Testis (tissue), 3 donors: ENCODE measurements around the gene CNBD2. TPM values are rescaled to one million over a fixed set of nuclear protein-coding genes. Genes with fewer than 3 reads are reported as not detected.
A peak's percentile ranks its signal among the peaks of the same experiment; 100 is the strongest.
"Not testable (repeated sequence)": the region's sequence is repeated elsewhere in the genome, so short reads cannot be mapped to it uniquely, and the experiment has no call there.

Experiments
- DNase-seq: peaks from one replicate; pipeline ENCODE4 v3.0.0-alpha.2; 2019
- H3K27ac ChIP-seq, 2 donors: fragments of 200-600 bp; sonication (generic); one replicate each; pipeline ENCODE4 v1.5.1; 2019
- H3K27me3 ChIP-seq: fragments of 200-600 bp; sonication (generic); one replicate; pipeline ENCODE4 v1.5.1; 2019
- H3K36me3 ChIP-seq: fragments of 200-600 bp; sonication (generic); one replicate; pipeline ENCODE4 v1.5.1; 2017; ENCODE audit warnings: low read depth; ENCODE audit errors: missing control alignments
- H3K4me1 ChIP-seq: fragments of 200-600 bp; sonication (generic); one replicate; pipeline ENCODE4 v1.5.1; 2019
- H3K4me3 ChIP-seq, 2 donors: fragments of 200-600 bp; sonication (generic); one replicate each; pipeline ENCODE4 v1.5.1; 2017 to 2019
- H3K9me3 ChIP-seq: fragments of 200-600 bp; sonication (generic); one replicate; pipeline ENCODE4 v1.5.1; 2017
- POLR2A ChIP-seq: fragments of 450-650 bp; IDR thresholded peaks from one replicate; pipeline ENCODE4 v1.6.1; 2017; ENCODE audit warnings: antibody characterized with exemption, mild to moderate bottlenecking, moderate library complexity
- WGBS, 2 donors: methylation state at CpG; one replicate each; pipeline ENCODE4 v1.1.5; 2018; 5-methylcytosine and 5-hydroxymethylcytosine counted together
- intact Hi-C: fragments of 100-400 bp; cut with DNase I; formaldehyde crosslinking; loops from one replicate; pipeline ENCODE4 v1.15.1; 2023; ENCODE audit warnings: low total_unique reads
- polyA plus RNA-seq: library from polyadenylated mRNA; stranded (reverse); fragments of 350-450 nt; fragmentation: Illumina TruSeq; extraction: RNeasy Lipid Tissue Mini Kit (QIAGEN cat#74804); gene quantifications from one replicate; pipeline ENCODE4 v1.2.3, GENCODE V29; 2014; ENCODE audit warnings: low read depth, low replicate concordance; ENCODE audit not compliant: insufficient read depth
- total RNA-seq, 2 donors: library from RNA; depleted of rRNA; stranded (reverse); fragments of >200 nt; gene quantifications; one replicate each; pipeline ENCODE4 v1.2.3, GENCODE V29; 2016
- TF ChIP-seq, protein P1 (sequence below), 3 experiments: fragments of 450-650 bp in 2 of 3; fragments of 200-600 bp in 1 of 3; sonication (generic) in 1 of 3; IDR thresholded peaks; one replicate each; pipeline ENCODE4 v1.5.1; 2016 to 2019; ENCODE audit warnings: antibody characterized with exemption in 3 of 3, mild to moderate bottlenecking in 2 of 3, moderate library complexity in 1 of 3

CNBD2 gene
- total and polyA plus RNA-seq, 3 donors from 2014 or later: 19.7 to 46.6 (median 28.3) TPM

DNA sequence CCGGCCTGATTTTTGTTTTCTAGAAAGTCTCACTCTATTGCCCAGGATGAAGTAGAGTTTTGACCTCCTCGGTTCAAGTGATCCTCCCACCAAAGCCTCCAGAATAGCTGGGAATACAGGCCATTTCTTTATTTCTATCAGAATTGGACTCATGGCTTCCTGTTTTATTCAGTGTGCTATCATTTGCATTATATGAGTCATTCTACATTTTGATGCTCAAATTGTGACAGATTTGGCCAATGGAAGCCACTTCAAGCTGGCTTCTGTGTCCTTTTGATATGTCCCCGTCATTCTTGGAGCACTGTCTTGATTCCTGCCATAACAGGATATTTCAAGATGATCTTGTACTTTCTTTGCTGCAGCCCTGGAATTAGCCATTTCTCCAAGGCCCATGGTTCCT is 75.1 kb downstream of the CNBD2 start:
- no peak for DNase-seq
- TF ChIP-seq, protein P1, sequence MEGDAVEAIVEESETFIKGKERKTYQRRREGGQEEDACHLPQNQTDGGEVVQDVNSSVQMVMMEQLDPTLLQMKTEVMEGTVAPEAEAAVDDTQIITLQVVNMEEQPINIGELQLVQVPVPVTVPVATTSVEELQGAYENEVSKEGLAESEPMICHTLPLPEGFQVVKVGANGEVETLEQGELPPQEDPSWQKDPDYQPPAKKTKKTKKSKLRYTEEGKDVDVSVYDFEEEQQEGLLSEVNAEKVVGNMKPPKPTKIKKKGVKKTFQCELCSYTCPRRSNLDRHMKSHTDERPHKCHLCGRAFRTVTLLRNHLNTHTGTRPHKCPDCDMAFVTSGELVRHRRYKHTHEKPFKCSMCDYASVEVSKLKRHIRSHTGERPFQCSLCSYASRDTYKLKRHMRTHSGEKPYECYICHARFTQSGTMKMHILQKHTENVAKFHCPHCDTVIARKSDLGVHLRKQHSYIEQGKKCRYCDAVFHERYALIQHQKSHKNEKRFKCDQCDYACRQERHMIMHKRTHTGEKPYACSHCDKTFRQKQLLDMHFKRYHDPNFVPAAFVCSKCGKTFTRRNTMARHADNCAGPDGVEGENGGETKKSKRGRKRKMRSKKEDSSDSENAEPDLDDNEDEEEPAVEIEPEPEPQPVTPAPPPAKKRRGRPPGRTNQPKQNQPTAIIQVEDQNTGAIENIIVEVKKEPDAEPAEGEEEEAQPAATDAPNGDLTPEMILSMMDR (IDR thresholded peaks at IDR 0.05): no peak
- TF ChIP-seq POLR2A: no peak
- peaks cover 8% of the 10 kb centered on the region for H3K4me1 ChIP-seq
- no peak overlapping the region for H3K4me3 ChIP-seq
- intact Hi-C loops: no loop called here
- H3K27me3 ChIP-seq: no peaks in the 10 kb centered on the region
- H3K36me3 ChIP-seq: no peaks in the 10 kb centered on the region
- no peak overlapping the region for H3K27ac ChIP-seq
- H3K9me3 ChIP-seq: no peaks in the 10 kb centered on the region
- 94 to 96% methylated on average over 3 of the region's 3 CpGs for WGBS, 2 donors

DNA sequence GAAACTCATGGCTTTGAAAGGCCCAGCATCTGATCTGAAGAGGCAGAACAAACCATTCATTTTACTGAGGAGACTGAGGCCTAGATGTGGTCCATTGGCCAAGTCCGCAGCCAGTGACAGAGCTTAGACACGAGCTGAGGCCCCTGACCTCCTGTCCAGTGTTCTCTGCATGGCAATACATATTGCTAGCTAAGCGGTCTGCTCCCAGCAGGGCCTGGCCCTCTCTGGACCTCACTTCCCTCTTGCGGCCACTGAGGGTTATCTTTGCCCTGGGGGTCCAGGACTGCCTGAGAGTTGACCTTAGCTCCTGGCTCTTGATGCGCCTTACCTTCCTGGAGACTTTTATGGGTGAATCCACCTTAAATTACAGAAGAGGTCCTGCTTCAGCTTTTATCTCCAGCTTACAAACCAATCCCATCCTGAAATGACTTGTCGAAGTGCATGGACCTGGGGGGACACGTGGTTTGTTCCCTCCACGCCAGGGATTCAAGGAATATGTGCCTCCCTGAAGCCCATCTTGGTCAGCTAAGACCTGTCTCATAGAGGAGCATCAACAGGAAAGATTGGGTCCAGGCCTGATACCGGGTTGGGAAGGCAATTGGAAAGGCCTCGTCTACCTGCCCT is 75.6 kb downstream of the CNBD2 start:
- DNase-seq: no peak
- Histone ChIP-seq H3K36me3 (no peaks in the 10 kb centered on the region), H3K4me3 (no peak overlapping the region), H3K27me3 (no peaks in the 10 kb centered on the region), H3K27ac (no peak overlapping the region), H3K9me3 (no peaks in the 10 kb centered on the region), H3K4me1 (peaks cover 8% of the 10 kb centered on the region)
- intact Hi-C loops: no loop called here
- WGBS, 2 donors: 92 to 98% methylated on average over 8 to 10 of the region's 10 CpGs
- TF ChIP-seq POLR2A: no peak
- TF ChIP-seq, protein P1 (IDR thresholded peaks at IDR 0.05): no peak

DNA sequence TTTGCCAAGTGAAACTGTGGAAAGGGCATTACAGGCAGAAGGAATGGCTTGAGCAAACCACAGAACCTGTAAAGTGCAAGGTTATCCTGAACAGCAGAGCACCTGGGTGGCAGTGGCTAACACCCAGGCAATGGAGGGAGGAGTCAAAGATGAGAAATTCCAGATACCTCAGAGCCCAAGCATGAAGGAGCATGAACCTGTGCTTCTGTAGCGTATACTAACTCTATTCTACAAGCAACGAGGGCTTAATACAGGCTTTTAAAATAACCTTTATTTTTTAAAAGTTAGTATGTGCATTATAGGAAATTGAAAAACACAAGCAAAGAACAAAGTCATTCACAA is 77.0 kb downstream of the CNBD2 start:
- no peak for TF ChIP-seq POLR2A
- TF ChIP-seq, protein P1 (IDR thresholded peaks at IDR 0.05): no peak
- Histone ChIP-seq H3K4me3 (no peak overlapping the region), H3K27ac (no peak overlapping the region), H3K27me3 (no peaks in the 10 kb centered on the region), H3K36me3 (no peaks in the 10 kb centered on the region), H3K9me3 (no peaks in the 10 kb centered on the region), H3K4me1 (peaks cover 8% of the 10 kb centered on the region)
- DNase-seq: no peak
- intact Hi-C loops: no loop called here
- 82 to 86% methylated on average over 2 of the region's 2 CpGs for WGBS, 2 donors

DNA sequence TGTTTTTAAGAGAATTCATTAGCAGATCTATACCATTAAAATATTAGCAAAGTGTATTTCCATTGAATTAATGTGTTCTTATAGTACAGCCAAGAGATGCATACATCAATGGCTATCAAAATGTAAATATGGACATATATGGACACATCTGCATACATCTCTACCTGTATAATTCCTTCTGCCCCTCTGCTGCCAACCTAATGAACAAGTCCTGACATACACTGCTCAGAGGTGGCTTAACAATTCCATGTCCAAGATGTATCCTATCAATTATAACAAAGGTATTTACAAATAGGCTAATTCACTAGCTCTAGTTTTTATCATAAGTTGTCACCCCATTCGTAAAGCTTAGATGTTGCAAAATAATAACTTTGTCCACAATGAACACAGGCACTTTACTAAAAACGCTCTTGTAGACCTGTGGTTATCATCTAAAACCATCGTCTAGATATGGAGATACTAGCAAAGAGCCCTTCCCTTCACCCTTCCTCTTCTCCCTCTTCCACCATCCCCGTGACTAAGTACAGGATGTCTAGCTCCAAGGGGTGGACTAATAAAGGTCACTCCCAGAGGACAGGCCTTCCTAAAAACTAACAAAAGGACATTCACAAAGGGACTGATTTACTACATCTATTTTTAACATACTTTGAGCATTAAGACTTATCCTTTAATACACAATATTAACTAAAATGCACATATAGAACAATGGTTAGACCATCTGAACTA is 77.8 kb downstream of the CNBD2 start:
- DNase-seq, H3K9me3 ChIP-seq, H3K36me3 ChIP-seq, H3K4me1 ChIP-seq, H3K27ac ChIP-seq, H3K27me3 ChIP-seq, H3K4me3 ChIP-seq, intact Hi-C loops: not testable (repeated sequence)
- WGBS, 2 donors: 35 to 61% methylated on average over 4 of the region's 4 CpGs

DNA sequence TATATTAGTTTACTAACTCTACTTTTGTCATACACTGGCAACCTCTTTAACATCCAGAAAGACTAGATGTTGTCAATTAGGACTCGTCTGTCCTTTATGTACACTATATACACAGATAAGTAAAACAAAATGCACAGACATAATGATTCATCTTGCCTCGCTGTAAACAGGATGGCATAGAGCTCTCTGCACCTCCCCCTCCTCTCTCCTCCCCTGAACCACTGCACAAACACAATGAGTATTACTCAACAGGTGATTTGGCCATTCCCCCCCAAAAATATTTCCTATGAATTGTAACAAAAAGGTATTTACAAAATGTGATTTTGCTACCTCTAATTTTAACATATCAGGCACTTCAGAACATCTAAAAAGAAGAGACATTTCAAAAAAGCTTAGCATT is 81.0 kb downstream of the CNBD2 start:
- Histone ChIP-seq H3K27ac (peak overlapping the region in 1 of 2 donors; percentile 98), H3K4me3 (peak overlapping the region; percentile 100)
- H3K4me1 ChIP-seq, H3K27me3 ChIP-seq, H3K9me3 ChIP-seq, H3K36me3 ChIP-seq, intact Hi-C loops, DNase-seq: not testable (repeated sequence)
- 2 to 5% methylated on average over 2 of the region's 2 CpGs for WGBS, 2 donors
